Nephron progenitor cell (in vitro differentiated cells): ENCODE measurements around the gene GNG3.

Experiments
- DNase-seq: peaks from one replicate; pipeline ENCODE4 v3.0.0; 2021
- H3K27ac Mint-ChIP-seq: 2 replicates; pipeline ENCODE4 v1.8.0; 2021; ENCODE audit warnings: mild to moderate bottlenecking, moderate library complexity, mixed read lengths
- H3K27me3 Mint-ChIP-seq: 2 replicates; pipeline ENCODE4 v1.8.0; 2021; ENCODE audit warnings: mild to moderate bottlenecking, low read depth, mixed read lengths; ENCODE audit not compliant: poor library complexity
- H3K36me3 Mint-ChIP-seq: 2 replicates; pipeline ENCODE4 v1.8.0; 2021; ENCODE audit warnings: low read depth, mixed read lengths
- H3K4me1 Mint-ChIP-seq: 2 replicates; pipeline ENCODE4 v1.8.0; 2021; ENCODE audit warnings: mixed read lengths
- H3K4me3 Mint-ChIP-seq: 2 replicates; pipeline ENCODE4 v1.8.0; 2021; ENCODE audit warnings: mild to moderate bottlenecking, moderate library complexity, mixed read lengths
- H3K9me3 Mint-ChIP-seq: 2 replicates; pipeline ENCODE4 v1.8.0; 2021; ENCODE audit warnings: mild to moderate bottlenecking, moderate library complexity, mixed read lengths
- TF ChIP-seq, protein P1 (sequence below): fragments of 200-600 bp; sonication (generic); IDR thresholded peaks from 2 replicates; pipeline ENCODE4 v1.5.0; 2021; ENCODE audit warnings: antibody characterized with exemption

The GNG3 gene

DNA sequence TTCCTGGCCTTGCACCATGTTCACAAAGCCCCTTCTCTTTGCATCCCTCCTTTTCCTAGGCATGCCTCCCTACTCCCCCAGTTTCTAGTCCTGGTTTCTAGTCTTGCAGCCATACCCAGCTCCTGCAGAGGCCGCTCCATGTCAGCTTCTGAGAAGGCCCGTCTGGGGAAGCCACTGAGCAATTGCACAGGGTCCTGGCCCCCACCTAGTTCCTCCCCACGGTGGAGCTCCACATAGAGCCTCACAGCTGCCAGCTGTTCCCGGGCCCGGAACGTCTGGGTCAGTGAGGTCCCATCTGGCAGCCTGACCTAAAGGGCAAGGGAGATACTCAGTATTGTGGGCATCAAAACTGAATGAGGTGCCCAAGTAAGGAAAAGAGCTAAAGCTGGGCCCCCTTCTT lies 30.8 kb upstream of the GNG3 start:
- Mint-ChIP-seq H3K9me3 (no peaks in the 10 kb centered on the region), H3K27ac (peak overlapping the region; percentile 53), H3K27me3 (no peaks in the 10 kb centered on the region), H3K4me3 (peak overlapping the region; percentile 88), H3K4me1 (peaks cover 53% of the 10 kb centered on the region), H3K36me3 (peaks cover 26% of the 10 kb centered on the region)
- no peak for DNase-seq
- TF ChIP-seq, protein P1, sequence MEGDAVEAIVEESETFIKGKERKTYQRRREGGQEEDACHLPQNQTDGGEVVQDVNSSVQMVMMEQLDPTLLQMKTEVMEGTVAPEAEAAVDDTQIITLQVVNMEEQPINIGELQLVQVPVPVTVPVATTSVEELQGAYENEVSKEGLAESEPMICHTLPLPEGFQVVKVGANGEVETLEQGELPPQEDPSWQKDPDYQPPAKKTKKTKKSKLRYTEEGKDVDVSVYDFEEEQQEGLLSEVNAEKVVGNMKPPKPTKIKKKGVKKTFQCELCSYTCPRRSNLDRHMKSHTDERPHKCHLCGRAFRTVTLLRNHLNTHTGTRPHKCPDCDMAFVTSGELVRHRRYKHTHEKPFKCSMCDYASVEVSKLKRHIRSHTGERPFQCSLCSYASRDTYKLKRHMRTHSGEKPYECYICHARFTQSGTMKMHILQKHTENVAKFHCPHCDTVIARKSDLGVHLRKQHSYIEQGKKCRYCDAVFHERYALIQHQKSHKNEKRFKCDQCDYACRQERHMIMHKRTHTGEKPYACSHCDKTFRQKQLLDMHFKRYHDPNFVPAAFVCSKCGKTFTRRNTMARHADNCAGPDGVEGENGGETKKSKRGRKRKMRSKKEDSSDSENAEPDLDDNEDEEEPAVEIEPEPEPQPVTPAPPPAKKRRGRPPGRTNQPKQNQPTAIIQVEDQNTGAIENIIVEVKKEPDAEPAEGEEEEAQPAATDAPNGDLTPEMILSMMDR = no peak

DNA sequence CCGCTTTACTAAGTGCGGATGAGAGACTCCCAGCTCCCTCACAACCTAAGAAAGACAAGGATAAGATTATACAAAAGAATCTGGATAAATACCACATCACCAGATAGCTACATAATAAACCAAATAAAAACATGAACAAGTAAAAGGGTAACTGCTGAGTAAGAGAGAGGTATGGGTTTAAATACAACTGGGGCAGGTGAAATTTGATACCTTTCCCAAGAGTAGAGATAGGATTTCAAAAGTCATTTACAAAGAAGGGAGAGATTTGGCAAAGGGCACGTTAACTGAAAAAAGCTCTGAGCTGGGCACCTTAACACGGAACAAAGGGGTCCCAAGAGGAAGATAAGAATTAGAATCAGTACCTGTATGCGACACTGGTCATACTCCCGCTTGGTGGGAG lies 30.3 kb upstream of the GNG3 start:
- TF ChIP-seq, protein P1 = no peak
- peak overlapping the region; percentile 88 for H3K4me3 Mint-ChIP-seq
- H3K27me3 Mint-ChIP-seq = no peaks in the 10 kb centered on the region
- H3K36me3 Mint-ChIP-seq = peaks cover 26% of the 10 kb centered on the region
- H3K9me3 Mint-ChIP-seq = no peaks in the 10 kb centered on the region
- DNase-seq = no peak
- H3K27ac Mint-ChIP-seq = peak overlapping the region; percentile 53
- H3K4me1 Mint-ChIP-seq = peaks cover 49% of the 10 kb centered on the region

DNA sequence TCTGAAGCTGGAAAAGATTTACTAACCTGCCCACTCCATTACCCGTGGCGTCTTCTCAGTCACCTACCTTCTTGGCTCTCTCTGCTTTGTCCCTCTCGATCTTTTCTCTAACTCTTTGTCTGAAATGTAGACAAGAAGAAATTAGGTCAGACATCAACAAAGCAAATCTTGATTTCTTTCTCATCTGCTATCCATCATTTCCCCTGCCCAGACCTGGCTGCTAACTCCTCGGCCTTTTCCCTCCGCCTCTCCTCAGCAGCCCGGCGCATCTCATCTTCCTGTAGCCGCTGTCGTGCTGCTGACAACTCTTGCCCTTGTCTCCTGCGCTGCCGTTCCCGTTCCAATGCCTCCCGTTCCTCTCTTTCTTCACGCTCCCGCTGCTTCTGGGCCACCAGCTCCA lies 29.8 kb upstream of the GNG3 start:
- Mint-ChIP-seq H3K4me3 (peak overlapping the region; percentile 88), H3K9me3 (no peaks in the 10 kb centered on the region), H3K27ac (peak overlapping the region; percentile 53), H3K27me3 (no peaks in the 10 kb centered on the region), H3K4me1 (peaks cover 46% of the 10 kb centered on the region), H3K36me3 (peaks cover 26% of the 10 kb centered on the region)
- DNase-seq = no peak
- TF ChIP-seq, protein P1 = no peak

DNA sequence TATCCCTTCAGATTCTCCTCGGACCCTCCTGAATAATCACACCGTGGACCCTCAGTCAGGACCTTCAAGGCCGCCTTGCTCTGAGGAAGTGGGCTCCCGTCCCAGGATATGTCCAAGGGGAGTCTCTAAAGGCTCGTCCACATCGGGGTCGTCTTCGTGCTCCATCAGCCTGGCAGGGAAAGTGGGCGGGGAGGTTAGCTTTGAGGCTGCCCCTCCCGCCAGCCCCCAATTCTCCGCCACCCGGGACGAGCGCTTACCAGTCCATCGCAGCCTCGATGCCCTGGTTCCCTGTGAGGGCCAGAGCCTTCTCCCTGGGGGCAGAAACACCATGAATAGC lies 29.1 kb upstream of the GNG3 start:
- Mint-ChIP-seq H3K9me3 (no peaks in the 10 kb centered on the region), H3K27ac (peak overlapping the region; percentile 89), H3K4me3 (peak overlapping the region; percentile 88), H3K4me1 (peaks cover 39% of the 10 kb centered on the region), H3K27me3 (no peaks in the 10 kb centered on the region), H3K36me3 (peaks cover 26% of the 10 kb centered on the region)
- TF ChIP-seq, protein P1 = no peak
- DNase-seq = no peak

DNA sequence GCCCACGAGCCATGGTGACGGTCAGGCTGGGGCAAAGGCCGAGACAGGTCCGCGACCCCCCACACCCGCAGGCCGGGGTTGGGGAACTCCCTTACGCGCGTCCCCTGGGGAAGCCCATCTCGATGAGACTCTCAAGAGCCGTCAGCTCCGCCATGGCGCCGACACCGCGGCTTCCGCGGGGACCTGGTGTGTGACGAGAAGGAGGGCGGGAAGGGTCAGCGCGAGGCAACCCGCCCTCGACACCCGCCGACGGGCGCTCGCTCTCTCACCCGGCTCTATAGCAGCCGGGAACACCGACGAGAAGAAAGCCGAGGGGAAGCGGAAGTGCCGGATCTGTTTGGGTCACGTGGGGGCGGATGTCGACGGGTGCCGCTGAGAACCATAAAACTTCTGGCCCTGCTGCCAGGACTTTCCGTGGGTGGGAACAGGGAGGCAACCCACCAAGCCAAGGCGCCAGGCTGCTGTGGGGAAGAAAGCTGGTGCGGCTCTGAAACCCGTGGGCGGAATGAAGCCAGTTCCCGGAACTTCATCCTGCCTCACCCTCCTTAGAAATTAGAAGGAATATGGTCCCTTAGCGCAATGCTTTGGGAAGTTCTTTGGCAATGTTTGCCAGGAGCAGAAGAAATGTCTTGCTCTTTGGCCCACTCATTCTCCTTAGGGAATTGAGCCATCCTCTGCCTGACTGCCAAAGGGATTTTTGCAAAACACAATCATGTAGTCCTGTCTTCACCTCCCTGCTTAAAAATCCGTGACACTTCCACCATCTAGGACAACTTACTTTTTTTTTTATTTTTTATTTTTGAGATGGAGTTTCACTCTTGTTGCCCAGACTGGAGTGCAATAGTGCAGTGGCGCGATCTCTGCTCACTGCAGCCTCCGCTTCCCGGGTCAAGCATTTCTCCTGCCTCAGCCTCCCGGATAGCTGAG lies 28.4 kb upstream of the GNG3 start, which contains the start of gene UBXN1:
TSS of gene UBXN1 (minus strand) at position 304 of the 927 bp plus-strand sequence. CDS start at position 154, 150 bp downstream.
- peak within 1 kb of the TSS; percentile 88 for H3K4me3 Mint-ChIP-seq
- no peaks in the 10 kb centered on the region for H3K27me3 Mint-ChIP-seq
- DNase-seq = peak; percentile 79
- H3K4me1 Mint-ChIP-seq = peaks cover 38% of the 10 kb centered on the region
- peak within 1 kb of the TSS; percentile 89 for H3K27ac Mint-ChIP-seq
- H3K36me3 Mint-ChIP-seq = peaks cover 26% of the 10 kb centered on the region
- no peaks in the 10 kb centered on the region for H3K9me3 Mint-ChIP-seq
- TF ChIP-seq, protein P1 = no peak

DNA sequence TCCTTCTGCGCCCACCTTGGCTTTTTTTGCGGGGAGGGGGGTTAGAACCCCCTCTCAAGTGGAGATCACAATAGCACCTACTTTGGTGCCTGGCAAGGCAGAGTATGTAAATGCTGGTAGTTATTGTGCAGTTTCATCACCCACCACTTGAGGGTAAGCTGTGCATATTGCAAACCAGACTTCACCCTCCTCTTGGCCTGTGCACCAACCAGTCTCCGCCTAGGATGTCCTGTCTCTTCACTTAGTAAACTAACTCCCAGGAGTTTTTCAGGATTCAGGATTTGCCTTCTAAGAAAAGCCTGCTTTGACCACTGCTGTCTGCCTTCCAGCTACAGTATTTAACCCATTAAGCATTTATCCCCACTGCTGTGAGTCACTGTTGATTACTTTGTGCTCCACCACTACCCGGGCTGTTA lies 26.6 kb upstream of the GNG3 start:
- Mint-ChIP-seq H3K27me3 (no peaks in the 10 kb centered on the region), H3K27ac (peak overlapping the region; percentile 69), H3K9me3 (no peaks in the 10 kb centered on the region), H3K4me3 (peak overlapping the region; percentile 66), H3K36me3 (peaks cover 20% of the 10 kb centered on the region), H3K4me1 (peaks cover 38% of the 10 kb centered on the region)
- no peak for DNase-seq
- TF ChIP-seq, protein P1 = peak; percentile 44
